GM12878 (cell line): Measurements from ENCODE around the gene RFPL2.

Experiments used
- BACH1 ChIP-seq: fragments of 450-650 bp; IDR thresholded peaks from 2 replicates; pipeline ENCODE4 v1.6.1; 2017; ENCODE audit warnings: mild to moderate bottlenecking, borderline replicate concordance
- BCL11A ChIP-seq: IDR thresholded peaks from 2 replicates; pipeline ENCODE4 v1.6.1; 2011; ENCODE audit warnings: low read depth, low read length
- EZH2 ChIP-seq: IDR thresholded peaks from 2 replicates; pipeline ENCODE4 v1.6.1; 2012; ENCODE audit warnings: low read depth, mild to moderate bottlenecking, control low read depth, inconsistent platforms, low read length, borderline replicate concordance; ENCODE audit not compliant: control insufficient read depth
- POLR2A ChIP-seq: IDR thresholded peaks from 2 replicates; pipeline ENCODE4 v1.6.1; 2011; ENCODE audit warnings: low read depth, mild to moderate bottlenecking, low read length
- POLR2AphosphoS5 ChIP-seq: IDR thresholded peaks from 2 replicates; pipeline ENCODE4 v1.6.1; 2011; ENCODE audit warnings: mild to moderate bottlenecking, low read length, inconsistent platforms
- RELA ChIP-seq: fragments of 450-650 bp; IDR thresholded peaks from 2 replicates; pipeline ENCODE4 v1.8.0; 2014; ENCODE audit warnings: borderline replicate concordance; ENCODE audit not compliant: partially characterized antibody
- TAF1 ChIP-seq: IDR thresholded peaks from 2 replicates; pipeline ENCODE4 v1.6.1; 2011; ENCODE audit warnings: mild to moderate bottlenecking, low read depth, low read length, borderline replicate concordance
- TF ChIP-seq, protein P1 (sequence below), 3 experiments: IDR thresholded peaks in 2 of 3; conservative IDR thresholded peaks in 1 of 3; 2 replicates each; pipeline ENCODE4 v1.5.1; 2011; ENCODE audit warnings: low read depth in 3 of 3, low read length in 3 of 3, mild to moderate bottlenecking in 3 of 3, control low read depth in 2 of 3, moderate library complexity in 2 of 3, inconsistent platforms in 1 of 3, mixed read lengths in 1 of 3; ENCODE audit not compliant: control insufficient read depth in 2 of 3, insufficient read depth in 1 of 3; ENCODE audit errors: extremely low read depth in 1 of 3
- TF ChIP-seq, protein P2 (sequence below): fragments of 450-650 bp; IDR thresholded peaks from 2 replicates; pipeline ENCODE4 v1.6.1; 2017; ENCODE audit warnings: mild to moderate bottlenecking, moderate library complexity

- no peak for TF ChIP-seq BCL11A
- TF ChIP-seq, protein P1, sequence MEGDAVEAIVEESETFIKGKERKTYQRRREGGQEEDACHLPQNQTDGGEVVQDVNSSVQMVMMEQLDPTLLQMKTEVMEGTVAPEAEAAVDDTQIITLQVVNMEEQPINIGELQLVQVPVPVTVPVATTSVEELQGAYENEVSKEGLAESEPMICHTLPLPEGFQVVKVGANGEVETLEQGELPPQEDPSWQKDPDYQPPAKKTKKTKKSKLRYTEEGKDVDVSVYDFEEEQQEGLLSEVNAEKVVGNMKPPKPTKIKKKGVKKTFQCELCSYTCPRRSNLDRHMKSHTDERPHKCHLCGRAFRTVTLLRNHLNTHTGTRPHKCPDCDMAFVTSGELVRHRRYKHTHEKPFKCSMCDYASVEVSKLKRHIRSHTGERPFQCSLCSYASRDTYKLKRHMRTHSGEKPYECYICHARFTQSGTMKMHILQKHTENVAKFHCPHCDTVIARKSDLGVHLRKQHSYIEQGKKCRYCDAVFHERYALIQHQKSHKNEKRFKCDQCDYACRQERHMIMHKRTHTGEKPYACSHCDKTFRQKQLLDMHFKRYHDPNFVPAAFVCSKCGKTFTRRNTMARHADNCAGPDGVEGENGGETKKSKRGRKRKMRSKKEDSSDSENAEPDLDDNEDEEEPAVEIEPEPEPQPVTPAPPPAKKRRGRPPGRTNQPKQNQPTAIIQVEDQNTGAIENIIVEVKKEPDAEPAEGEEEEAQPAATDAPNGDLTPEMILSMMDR (IDR thresholded peaks at IDR 0.05 in 2 of 3, conservative IDR thresholded peaks at IDR 0.05 in 1 of 3; ENCODE audit: control insufficient read depth in 2 of 3, extremely low read depth in 1 of 3, insufficient read depth in 1 of 3, low read depth in 3 of 3, low read length in 3 of 3), result no peak
- TF ChIP-seq TAF1, result no peak
- TF ChIP-seq EZH2, result no peak
- no peak for TF ChIP-seq RELA
- TF ChIP-seq, protein P2, sequence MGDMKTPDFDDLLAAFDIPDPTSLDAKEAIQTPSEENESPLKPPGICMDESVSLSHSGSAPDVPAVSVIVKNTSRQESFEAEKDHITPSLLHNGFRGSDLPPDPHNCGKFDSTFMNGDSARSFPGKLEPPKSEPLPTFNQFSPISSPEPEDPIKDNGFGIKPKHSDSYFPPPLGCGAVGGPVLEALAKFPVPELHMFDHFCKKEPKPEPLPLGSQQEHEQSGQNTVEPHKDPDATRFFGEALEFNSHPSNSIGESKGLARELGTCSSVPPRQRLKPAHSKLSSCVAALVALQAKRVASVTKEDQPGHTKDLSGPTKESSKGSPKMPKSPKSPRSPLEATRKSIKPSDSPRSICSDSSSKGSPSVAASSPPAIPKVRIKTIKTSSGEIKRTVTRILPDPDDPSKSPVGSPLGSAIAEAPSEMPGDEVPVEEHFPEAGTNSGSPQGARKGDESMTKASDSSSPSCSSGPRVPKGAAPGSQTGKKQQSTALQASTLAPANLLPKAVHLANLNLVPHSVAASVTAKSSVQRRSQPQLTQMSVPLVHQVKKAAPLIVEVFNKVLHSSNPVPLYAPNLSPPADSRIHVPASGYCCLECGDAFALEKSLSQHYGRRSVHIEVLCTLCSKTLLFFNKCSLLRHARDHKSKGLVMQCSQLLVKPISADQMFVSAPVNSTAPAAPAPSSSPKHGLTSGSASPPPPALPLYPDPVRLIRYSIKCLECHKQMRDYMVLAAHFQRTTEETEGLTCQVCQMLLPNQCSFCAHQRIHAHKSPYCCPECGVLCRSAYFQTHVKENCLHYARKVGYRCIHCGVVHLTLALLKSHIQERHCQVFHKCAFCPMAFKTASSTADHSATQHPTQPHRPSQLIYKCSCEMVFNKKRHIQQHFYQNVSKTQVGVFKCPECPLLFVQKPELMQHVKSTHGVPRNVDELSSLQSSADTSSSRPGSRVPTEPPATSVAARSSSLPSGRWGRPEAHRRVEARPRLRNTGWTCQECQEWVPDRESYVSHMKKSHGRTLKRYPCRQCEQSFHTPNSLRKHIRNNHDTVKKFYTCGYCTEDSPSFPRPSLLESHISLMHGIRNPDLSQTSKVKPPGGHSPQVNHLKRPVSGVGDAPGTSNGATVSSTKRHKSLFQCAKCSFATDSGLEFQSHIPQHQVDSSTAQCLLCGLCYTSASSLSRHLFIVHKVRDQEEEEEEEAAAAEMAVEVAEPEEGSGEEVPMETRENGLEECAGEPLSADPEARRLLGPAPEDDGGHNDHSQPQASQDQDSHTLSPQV, result no peak
- no peak for TF ChIP-seq POLR2A
- TF ChIP-seq POLR2AphosphoS5, result no peak
- no peak for TF ChIP-seq BACH1
These were observed 625 bp downstream of the RFPL2 start for GRCh38 chr22:32204040-32204855.
